HEK293 (cell line): ENCODE measurements around the gene SBK1.
A peak's percentile ranks its signal among the peaks of the same experiment; 100 is the strongest.

Source experiments
- HOXD13 ChIP-seq: sonication (generic); formaldehyde crosslinking; IDR thresholded peaks from 2 replicates; pipeline ENCODE4 v1.8.0; 2022; ENCODE audit warnings: missing genetic modification reagents, borderline replicate concordance
- INSM2 ChIP-seq: fragments of 450-650 bp; formaldehyde crosslinking; IDR thresholded peaks from 2 replicates; pipeline ENCODE4 v1.5.1; 2016; ENCODE audit warnings: missing biosample characterization, missing genetic modification characterization
- KLF10 ChIP-seq: fragments of 450-650 bp; IDR thresholded peaks from 2 replicates; pipeline ENCODE4 v1.5.1; 2018; ENCODE audit warnings: missing biosample characterization, mild to moderate bottlenecking, missing genetic modification characterization
- SCRT2 ChIP-seq: fragments of 450-650 bp; formaldehyde crosslinking; IDR thresholded peaks from 2 replicates; pipeline ENCODE4 v1.5.1; 2016; ENCODE audit warnings: missing biosample characterization, missing genetic modification characterization
- ZBTB1 ChIP-seq: fragments of 450-650 bp; formaldehyde crosslinking; IDR thresholded peaks from 2 replicates; pipeline ENCODE4 v1.5.1; 2016; ENCODE audit warnings: missing biosample characterization, missing genetic modification characterization
- ZBTB20 ChIP-seq: fragments of 450-650 bp; formaldehyde crosslinking; IDR thresholded peaks from 2 replicates; pipeline ENCODE4 v1.5.1; 2016; ENCODE audit warnings: missing biosample characterization, missing genetic modification characterization
- ZNF132 ChIP-seq: fragments of 450-650 bp; formaldehyde crosslinking; IDR thresholded peaks from 2 replicates; pipeline ENCODE4 v1.5.1; 2017; ENCODE audit warnings: missing biosample characterization, missing genetic modification characterization, borderline replicate concordance
- ZNF133 ChIP-seq: fragments of 450-650 bp; formaldehyde crosslinking; IDR thresholded peaks from 2 replicates; pipeline ENCODE4 v1.5.1; 2016; ENCODE audit warnings: missing biosample characterization, missing genetic modification characterization
- ZNF214 ChIP-seq: fragments of 450-650 bp; formaldehyde crosslinking; IDR thresholded peaks from 2 replicates; pipeline ENCODE4 v1.5.1; 2017; ENCODE audit warnings: missing biosample characterization, mild to moderate bottlenecking, missing genetic modification characterization, borderline replicate concordance
- ZNF274 ChIP-seq, 2 experiments: fragments of 200-500 bp in 1 of 2; fragments of 450-650 bp in 1 of 2; sonication (Bioruptor generic) in 1 of 2; formaldehyde crosslinking in 1 of 2; IDR thresholded peaks; 2 replicates each; pipeline versions ENCODE4 v1.5.1 to v1.6.1; 2014 to 2016; ENCODE audit warnings: borderline replicate concordance in 1 of 2, inconsistent platforms in 1 of 2, low read length in 1 of 2, missing biosample characterization in 1 of 2, missing genetic modification characterization in 1 of 2
- ZNF280C ChIP-seq: fragments of 450-650 bp; formaldehyde crosslinking; IDR thresholded peaks from 2 replicates; pipeline ENCODE4 v1.5.1; 2016; ENCODE audit warnings: missing biosample characterization, missing genetic modification characterization
- ZNF302 ChIP-seq: fragments of 450-650 bp; formaldehyde crosslinking; IDR thresholded peaks from 2 replicates; pipeline ENCODE4 v1.5.1; 2016; ENCODE audit warnings: missing biosample characterization, missing genetic modification characterization, low read depth
- ZNF350 ChIP-seq: fragments of 450-650 bp; formaldehyde crosslinking; IDR thresholded peaks from 2 replicates; pipeline ENCODE4 v1.5.0; 2017; ENCODE audit warnings: missing biosample characterization, mild to moderate bottlenecking, missing genetic modification characterization
- ZNF366 ChIP-seq: fragments of 450-650 bp; formaldehyde crosslinking; conservative IDR thresholded peaks from 2 replicates; pipeline ENCODE4 v1.5.1; 2016; ENCODE audit warnings: missing biosample characterization, missing genetic modification characterization
- ZNF391 ChIP-seq: fragments of 450-650 bp; formaldehyde crosslinking; IDR thresholded peaks from 2 replicates; pipeline ENCODE4 v1.5.1; 2016; ENCODE audit warnings: low read depth, missing biosample characterization, missing genetic modification characterization, borderline replicate concordance
- ZNF404 ChIP-seq: fragments of 450-650 bp; formaldehyde crosslinking; IDR thresholded peaks from 2 replicates; pipeline ENCODE4 v1.5.1; 2017; ENCODE audit warnings: missing biosample characterization, missing genetic modification characterization
- ZNF426 ChIP-seq: fragments of 450-650 bp; formaldehyde crosslinking; IDR thresholded peaks from 2 replicates; pipeline ENCODE4 v1.5.1; 2017; ENCODE audit warnings: missing biosample characterization, missing genetic modification characterization, mild to moderate bottlenecking, inconsistent platforms, moderate library complexity
- ZNF433 ChIP-seq: fragments of 450-650 bp; formaldehyde crosslinking; IDR thresholded peaks from 2 replicates; pipeline ENCODE4 v1.5.1; 2016; ENCODE audit warnings: missing biosample characterization, missing genetic modification characterization, low read depth
- ZNF558 ChIP-seq: fragments of 450-650 bp; formaldehyde crosslinking; IDR thresholded peaks from 2 replicates; pipeline ENCODE4 v1.5.1; 2016; ENCODE audit warnings: missing biosample characterization, missing genetic modification characterization
- ZNF629 ChIP-seq: fragments of 450-650 bp; formaldehyde crosslinking; IDR thresholded peaks from 2 replicates; pipeline ENCODE4 v1.5.1; 2017; ENCODE audit warnings: missing biosample characterization, missing genetic modification characterization
- ZNF660 ChIP-seq: fragments of 450-650 bp; IDR thresholded peaks from 2 replicates; pipeline ENCODE4 v1.5.1; 2018; ENCODE audit warnings: missing biosample characterization, mild to moderate bottlenecking, missing genetic modification characterization
- ZNF707 ChIP-seq: fragments of 450-650 bp; formaldehyde crosslinking; IDR thresholded peaks from 2 replicates; pipeline ENCODE4 v1.5.1; 2016; ENCODE audit warnings: missing biosample characterization, missing genetic modification characterization
- ZNF747 ChIP-seq: fragments of 450-650 bp; formaldehyde crosslinking; IDR thresholded peaks from 2 replicates; pipeline ENCODE4 v1.5.1; 2016; ENCODE audit warnings: missing biosample characterization, missing genetic modification characterization
- ZNF777 ChIP-seq: fragments of 450-650 bp; formaldehyde crosslinking; IDR thresholded peaks from 2 replicates; pipeline ENCODE4 v1.5.1; 2017; ENCODE audit warnings: missing biosample characterization, missing genetic modification characterization, borderline replicate concordance
- ZNF792 ChIP-seq: fragments of 450-650 bp; formaldehyde crosslinking; IDR thresholded peaks from 2 replicates; pipeline ENCODE4 v1.5.1; 2016; ENCODE audit warnings: missing biosample characterization, missing genetic modification characterization
- TF ChIP-seq, protein P1 (sequence below): fragments of 450-650 bp; formaldehyde crosslinking; IDR thresholded peaks from 2 replicates; pipeline ENCODE4 v1.5.1; 2016; ENCODE audit warnings: missing biosample characterization, missing genetic modification characterization, borderline replicate concordance
- TF ChIP-seq, protein P2 (sequence below): fragments of 450-650 bp; formaldehyde crosslinking; IDR thresholded peaks from 2 replicates; pipeline ENCODE4 v1.5.1; 2016; ENCODE audit warnings: missing biosample characterization, missing genetic modification characterization
- TF ChIP-seq, protein P3 (sequence below): fragments of 450-650 bp; formaldehyde crosslinking; IDR thresholded peaks from 2 replicates; pipeline ENCODE4 v1.5.1; 2016; ENCODE audit warnings: missing biosample characterization, missing genetic modification characterization

Gene SBK1

DNA sequence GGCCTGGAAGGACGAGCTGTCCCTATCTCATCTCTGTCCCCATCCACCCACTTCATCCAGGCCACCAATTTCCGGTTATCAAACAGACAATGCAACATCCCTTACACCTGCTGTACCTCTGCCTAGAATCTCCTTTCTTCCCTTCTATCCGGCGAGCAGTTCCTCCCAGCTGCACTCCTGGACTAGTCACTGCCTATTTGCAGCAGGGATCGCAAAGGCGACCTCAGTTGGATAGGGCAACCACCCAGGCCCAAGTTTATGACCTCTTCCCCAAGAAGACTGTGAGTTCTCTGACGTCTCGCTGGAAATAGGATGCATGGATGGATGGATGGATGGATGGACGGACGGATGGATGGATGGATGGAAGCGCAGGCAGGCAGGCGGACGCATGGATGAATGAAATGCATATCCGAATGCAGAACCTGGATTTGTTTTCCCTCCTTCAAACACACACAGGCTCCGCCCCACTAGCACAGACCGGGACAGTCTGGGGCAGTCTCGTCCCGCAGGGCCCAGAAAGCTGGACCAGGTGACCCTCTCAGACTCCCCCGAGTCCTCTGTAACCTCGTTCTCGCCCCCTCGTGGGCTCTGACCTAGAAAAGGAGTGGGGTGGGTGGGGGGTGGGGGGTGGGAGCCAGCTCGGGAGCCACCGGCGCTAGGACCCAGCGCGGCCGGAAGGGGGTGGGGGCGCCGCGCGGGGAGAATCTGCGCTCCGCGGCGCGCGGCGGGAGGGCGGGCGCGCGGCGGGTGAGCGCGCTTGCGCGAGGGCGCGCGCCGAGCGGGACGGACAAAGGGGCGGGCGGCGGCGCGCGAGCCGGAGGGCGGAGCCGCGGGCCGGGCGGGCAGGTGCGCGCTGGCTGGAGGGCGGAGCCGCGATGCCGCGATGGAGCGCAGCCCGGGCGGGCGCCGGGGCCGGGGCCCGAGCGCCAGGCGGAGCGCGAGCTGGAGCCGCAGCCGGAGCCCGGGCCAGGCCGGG is at the start of gene SBK1 (continued):
- TF ChIP-seq, protein P1, sequence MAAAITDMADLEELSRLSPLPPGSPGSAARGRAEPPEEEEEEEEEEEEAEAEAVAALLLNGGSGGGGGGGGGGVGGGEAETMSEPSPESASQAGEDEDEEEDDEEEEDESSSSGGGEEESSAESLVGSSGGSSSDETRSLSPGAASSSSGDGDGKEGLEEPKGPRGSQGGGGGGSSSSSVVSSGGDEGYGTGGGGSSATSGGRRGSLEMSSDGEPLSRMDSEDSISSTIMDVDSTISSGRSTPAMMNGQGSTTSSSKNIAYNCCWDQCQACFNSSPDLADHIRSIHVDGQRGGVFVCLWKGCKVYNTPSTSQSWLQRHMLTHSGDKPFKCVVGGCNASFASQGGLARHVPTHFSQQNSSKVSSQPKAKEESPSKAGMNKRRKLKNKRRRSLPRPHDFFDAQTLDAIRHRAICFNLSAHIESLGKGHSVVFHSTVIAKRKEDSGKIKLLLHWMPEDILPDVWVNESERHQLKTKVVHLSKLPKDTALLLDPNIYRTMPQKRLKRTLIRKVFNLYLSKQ (tag by site-specific recombination), result no peak
- no peak for TF ChIP-seq ZNF274 (IDR thresholded peaks at IDR 0.05; ENCODE audit: low read length)
- no peak for TF ChIP-seq ZNF274 (tag by site-specific recombination; IDR thresholded peaks at IDR 0.05; ENCODE audit: borderline replicate concordance)
- no peak for TF ChIP-seq ZNF792 (tag by site-specific recombination)
- TF ChIP-seq ZNF132, result no peak
- peak; percentile 74; the same call in 1 of the 2 replicates for TF ChIP-seq INSM2 (tag by site-specific recombination)
- TF ChIP-seq ZNF433 (tag by site-specific recombination), result no peak; the same call in 1 of the 2 replicates
- no peak for TF ChIP-seq ZNF404
- no peak for TF ChIP-seq SCRT2 (tag by site-specific recombination)
- no peak for TF ChIP-seq ZNF747 (tag by site-specific recombination)
- TF ChIP-seq ZNF302 (tag by site-specific recombination), result no peak
- TF ChIP-seq ZNF707, result no peak
- TF ChIP-seq KLF10, result no peak
- TF ChIP-seq, protein P2, sequence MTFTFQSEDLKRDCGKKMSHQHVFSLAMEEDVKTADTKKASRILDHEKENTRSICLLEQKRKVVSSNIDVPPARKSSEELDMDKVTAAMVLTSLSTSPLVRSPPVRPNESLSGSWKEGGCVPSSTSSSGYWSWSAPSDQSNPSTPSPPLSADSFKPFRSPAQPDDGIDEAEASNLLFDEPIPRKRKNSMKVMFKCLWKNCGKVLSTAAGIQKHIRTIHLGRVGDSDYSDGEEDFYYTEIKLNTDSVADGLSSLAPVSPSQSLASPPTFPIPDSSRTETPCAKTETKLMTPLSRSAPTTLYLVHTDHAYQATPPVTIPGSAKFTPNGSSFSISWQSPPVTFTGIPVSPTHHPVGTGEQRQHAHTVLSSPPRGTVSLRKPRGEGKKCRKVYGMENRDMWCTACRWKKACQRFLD (tag by site-specific recombination), result no peak
- no peak for TF ChIP-seq ZNF350
- no peak for TF ChIP-seq ZNF426 (tag by site-specific recombination)
- TF ChIP-seq ZBTB20, result peak; percentile 90
- no peak for TF ChIP-seq ZNF214 (tag by site-specific recombination)
- no peak; the same call in 1 of the 2 replicates for TF ChIP-seq ZNF660 (tag by site-specific recombination)
- no peak for TF ChIP-seq ZBTB1 (tag by site-specific recombination)
- no peak for TF ChIP-seq ZNF133
- TF ChIP-seq ZNF366 (tag by site-specific recombination), result peak; percentile 100
- TF ChIP-seq, protein P3, sequence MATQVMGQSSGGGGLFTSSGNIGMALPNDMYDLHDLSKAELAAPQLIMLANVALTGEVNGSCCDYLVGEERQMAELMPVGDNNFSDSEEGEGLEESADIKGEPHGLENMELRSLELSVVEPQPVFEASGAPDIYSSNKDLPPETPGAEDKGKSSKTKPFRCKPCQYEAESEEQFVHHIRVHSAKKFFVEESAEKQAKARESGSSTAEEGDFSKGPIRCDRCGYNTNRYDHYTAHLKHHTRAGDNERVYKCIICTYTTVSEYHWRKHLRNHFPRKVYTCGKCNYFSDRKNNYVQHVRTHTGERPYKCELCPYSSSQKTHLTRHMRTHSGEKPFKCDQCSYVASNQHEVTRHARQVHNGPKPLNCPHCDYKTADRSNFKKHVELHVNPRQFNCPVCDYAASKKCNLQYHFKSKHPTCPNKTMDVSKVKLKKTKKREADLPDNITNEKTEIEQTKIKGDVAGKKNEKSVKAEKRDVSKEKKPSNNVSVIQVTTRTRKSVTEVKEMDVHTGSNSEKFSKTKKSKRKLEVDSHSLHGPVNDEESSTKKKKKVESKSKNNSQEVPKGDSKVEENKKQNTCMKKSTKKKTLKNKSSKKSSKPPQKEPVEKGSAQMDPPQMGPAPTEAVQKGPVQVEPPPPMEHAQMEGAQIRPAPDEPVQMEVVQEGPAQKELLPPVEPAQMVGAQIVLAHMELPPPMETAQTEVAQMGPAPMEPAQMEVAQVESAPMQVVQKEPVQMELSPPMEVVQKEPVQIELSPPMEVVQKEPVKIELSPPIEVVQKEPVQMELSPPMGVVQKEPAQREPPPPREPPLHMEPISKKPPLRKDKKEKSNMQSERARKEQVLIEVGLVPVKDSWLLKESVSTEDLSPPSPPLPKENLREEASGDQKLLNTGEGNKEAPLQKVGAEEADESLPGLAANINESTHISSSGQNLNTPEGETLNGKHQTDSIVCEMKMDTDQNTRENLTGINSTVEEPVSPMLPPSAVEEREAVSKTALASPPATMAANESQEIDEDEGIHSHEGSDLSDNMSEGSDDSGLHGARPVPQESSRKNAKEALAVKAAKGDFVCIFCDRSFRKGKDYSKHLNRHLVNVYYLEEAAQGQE (tag by site-specific recombination), result no peak
- peak; percentile 77 for TF ChIP-seq ZNF629 (tag by site-specific recombination)
- no peak for TF ChIP-seq ZNF558
- TF ChIP-seq ZNF777 (tag by site-specific recombination), result no peak
- no peak for TF ChIP-seq HOXD13 (CRISPR knock-in tag)
- no peak for TF ChIP-seq ZNF280C (tag by site-specific recombination)
- peak; percentile 88; the same call in 1 of the 2 replicates for TF ChIP-seq ZNF391
